Measurements from ENCODE around the gene MTRR.

MTRR gene

GRCh38 chr5:7868773-7869473, at the start of gene MTRR, which contains the start of gene FASTKD3:
Gene MTRR, plus strand, starts transcription at chr5:7869148. Its CDS starts 1,647 bp downstream, at chr5:7870795.
Gene FASTKD3, minus strand, starts transcription at chr5:7869031. Its CDS starts 948 bp downstream, at chr5:7868083.
- peak; percentile 78 to 83 for DNase-seq (ENCODE audit: low read depth in 2 of 2)

- DNase-seq (ENCODE audit: low read depth in 2 of 2): no peak
These were observed 46.5 kb upstream of the MTRR start for GRCh38 chr5:7822449-7822848.

- no peak for DNase-seq (ENCODE audit: low read depth in 2 of 2)
These were observed 45.4 kb upstream of the MTRR start for GRCh38 chr5:7823594-7823993.

GRCh38 chr5:7824995-7825394, 44.0 kb upstream of the MTRR start:
- no peak for DNase-seq (ENCODE audit: low read depth in 2 of 2)

- no peak for DNase-seq (ENCODE audit: low read depth in 2 of 2)
These were observed 43.3 kb upstream of the MTRR start for GRCh38 chr5:7825630-7826029.

GRCh38 chr5:7827610-7828009, 41.3 kb upstream of the MTRR start:
- DNase-seq (ENCODE audit: low read depth in 2 of 2): peak in 1 of 2 experiments; percentile 5

GRCh38 chr5:7828269-7828668, 40.7 kb upstream of the MTRR start:
- DNase-seq (ENCODE audit: low read depth in 2 of 2): no peak

- no peak for DNase-seq (ENCODE audit: low read depth in 2 of 2)
These were observed 34.0 kb upstream of the MTRR start for GRCh38 chr5:7834982-7835381.

GRCh38 chr5:7837403-7837802, 31.5 kb upstream of the MTRR start:
- DNase-seq (ENCODE audit: low read depth in 2 of 2): no peak

- no peak for DNase-seq (ENCODE audit: low read depth in 2 of 2)
These were observed 26.4 kb upstream of the MTRR start for GRCh38 chr5:7842531-7842930.

GRCh38 chr5:7844901-7845300, 24.0 kb upstream of the MTRR start:
- DNase-seq (ENCODE audit: low read depth in 2 of 2): no peak

- no peak for DNase-seq (ENCODE audit: low read depth in 2 of 2)
These were observed 23.4 kb upstream of the MTRR start for GRCh38 chr5:7845557-7845956.

GRCh38 chr5:7846327-7846726, 22.6 kb upstream of the MTRR start:
- DNase-seq (ENCODE audit: low read depth in 2 of 2): no peak

GRCh38 chr5:7848296-7848695, 20.7 kb upstream of the MTRR start:
- no peak for DNase-seq (ENCODE audit: low read depth in 2 of 2)

GRCh38 chr5:7849681-7850394, 19.1 kb upstream of the MTRR start:
- no peak for DNase-seq (ENCODE audit: low read depth in 2 of 2)

- no peak for DNase-seq (ENCODE audit: low read depth in 2 of 2)
These were observed 18.3 kb upstream of the MTRR start, which contains the start of gene CFAP90 for GRCh38 chr5:7850395-7851239. Gene CFAP90, minus strand, starts transcription at chr5:7851133. Its CDS starts 112 bp downstream, at chr5:7851021.

GRCh38 chr5:7851240-7851592, 17.7 kb upstream of the MTRR start:
- no peak for DNase-seq (ENCODE audit: low read depth in 2 of 2)

GRCh38 chr5:7851617-7852289, 17.2 kb upstream of the MTRR start:
- no peak for DNase-seq (ENCODE audit: low read depth in 2 of 2)

- no peak for DNase-seq (ENCODE audit: low read depth in 2 of 2)
These were observed 16.4 kb upstream of the MTRR start for GRCh38 chr5:7852542-7852941.

GRCh38 chr5:7852988-7853387, 16.0 kb upstream of the MTRR start:
- DNase-seq (ENCODE audit: low read depth in 2 of 2): no peak

GRCh38 chr5:7855611-7856010, 13.3 kb upstream of the MTRR start:
- no peak for DNase-seq (ENCODE audit: low read depth in 2 of 2)

GRCh38 chr5:7856855-7857254, 12.1 kb upstream of the MTRR start:
- no peak for DNase-seq (ENCODE audit: low read depth in 2 of 2)
